Measurements from ENCODE around the gene ZNF330.
"Not testable (repeated sequence)": the region's sequence is repeated elsewhere in the genome, so short reads cannot be mapped to it uniquely, and the experiment has no call there.

ZNF330 gene

GRCh38 chr4:141215030-141215429, 5.7 kb upstream of the ZNF330 start:
- no peak for TF ChIP-seq CTCF (IDR thresholded peaks at IDR 0.05; ENCODE audit: low read depth, low read length)
- DNase-seq (ENCODE audit: extremely low read depth, low read depth), result no peak

GRCh38 chr4:141216002-141216761, 4.5 kb upstream of the ZNF330 start:
- TF ChIP-seq CTCF (IDR thresholded peaks at IDR 0.05; ENCODE audit: low read depth, low read length), result no peak
- DNase-seq (ENCODE audit: extremely low read depth, low read depth), result no peak

- TF ChIP-seq CTCF (IDR thresholded peaks at IDR 0.05; ENCODE audit: low read depth, low read length), result no peak
- DNase-seq (ENCODE audit: extremely low read depth, low read depth), result no peak
Observed at GRCh38 chr4:141220271-141220670, 424 bp upstream of the ZNF330 start.

GRCh38 chr4:141223418-141223817, 2.7 kb downstream of the ZNF330 start:
- TF ChIP-seq CTCF (IDR thresholded peaks at IDR 0.05; ENCODE audit: low read depth, low read length), result no peak
- DNase-seq (ENCODE audit: extremely low read depth, low read depth), result no peak

GRCh38 chr4:141227280-141227679, 6.6 kb downstream of the ZNF330 start:
- DNase-seq (ENCODE audit: extremely low read depth, low read depth), result not testable (repeated sequence)

- no peak for TF ChIP-seq CTCF (IDR thresholded peaks at IDR 0.05; ENCODE audit: low read depth, low read length)
- no peak for DNase-seq (ENCODE audit: extremely low read depth, low read depth)
Observed at GRCh38 chr4:141229408-141230101, 8.9 kb downstream of the ZNF330 start.

GRCh38 chr4:141233673-141234072, 13.0 kb downstream of the ZNF330 start:
- no peak for DNase-seq (ENCODE audit: extremely low read depth, low read depth)
- no peak for TF ChIP-seq CTCF (IDR thresholded peaks at IDR 0.05; ENCODE audit: low read depth, low read length)
